GM12875 (cell line): Measurements from ENCODE around the gene MSRB3.

Source experiments
- H3K4me3 ChIP-seq: one replicate; pipeline ENCODE4 v1.5.1; 2011; ENCODE audit warnings: low read depth, low read length, control low read depth
- CTCF ChIP-seq: IDR thresholded peaks from 2 replicates; pipeline ENCODE4 v1.5.1; 2011; ENCODE audit warnings: low read depth, mild to moderate bottlenecking, control low read depth, inconsistent platforms, low read length, moderate library complexity, borderline replicate concordance; ENCODE audit not compliant: insufficient read depth

The MSRB3 gene

GRCh38 chr12:65252515-65252914 is 26.0 kb upstream of the MSRB3 start:
- H3K4me3 ChIP-seq: no peak overlapping the region
- no peak for TF ChIP-seq CTCF

GRCh38 chr12:65257986-65258385 is 20.5 kb upstream of the MSRB3 start:
- no peak overlapping the region for H3K4me3 ChIP-seq
- no peak for TF ChIP-seq CTCF

GRCh38 chr12:65259501-65259900 is 19.0 kb upstream of the MSRB3 start:
- H3K4me3 ChIP-seq: no peak overlapping the region
- no peak for TF ChIP-seq CTCF

- no peak for TF ChIP-seq CTCF
- H3K4me3 ChIP-seq: no peak overlapping the region
These were observed 14.7 kb upstream of the MSRB3 start for GRCh38 chr12:65263777-65264176.

- H3K4me3 ChIP-seq: no peak overlapping the region
- no peak for TF ChIP-seq CTCF
These were observed 12.1 kb upstream of the MSRB3 start for GRCh38 chr12:65266408-65266807.

GRCh38 chr12:65269603-65270002 is 8.9 kb upstream of the MSRB3 start:
- TF ChIP-seq CTCF: no peak

GRCh38 chr12:65274602-65275272 is 3.7 kb upstream of the MSRB3 start:
- H3K4me3 ChIP-seq: no peak overlapping the region
- TF ChIP-seq CTCF: no peak

More at GRCh38 chr12:65269603-65270002, 8.9 kb upstream of the MSRB3 start:
- no peak overlapping the region for H3K4me3 ChIP-seq
